Keratinocyte (primary cell): ENCODE measurements around the gene COX4I1. TPM values are rescaled to one million over a fixed set of nuclear protein-coding genes. Genes with fewer than 3 reads are reported as not detected.

Source experiments
- DNase-seq: peaks from one replicate; pipeline ENCODE4 v3.0.0-alpha.2; 2011; ENCODE audit warnings: low read depth, missing footprints, low spot score
- FAIRE-seq: peaks from 2 replicates; lab custom pipeline; 2011; peaks lifted over from hg19 to GRCh38; lab: Jason Lieb, UNC
- H2AFZ ChIP-seq: 2 replicates; pipeline ENCODE4 v1.6.0; 2012; ENCODE audit warnings: low read length, control low read depth, inconsistent platforms; ENCODE audit not compliant: control insufficient read depth
- H3K27ac ChIP-seq: 2 replicates; pipeline ENCODE4 v1.5.1; 2011; ENCODE audit warnings: low read length; ENCODE audit not compliant: control insufficient read depth, insufficient read depth
- H3K27me3 ChIP-seq: 3 replicates; pipeline ENCODE4 v1.6.0; 2011; ENCODE audit warnings: low read length; ENCODE audit not compliant: control insufficient read depth, insufficient read depth; ENCODE audit errors: extremely low read depth
- H3K36me3 ChIP-seq, 2 experiments: 2 replicates in 1 of 2; 3 replicates in 1 of 2; pipeline ENCODE4 v1.5.1; 2011; ENCODE audit warnings: low read length in 2 of 2, mild to moderate bottlenecking in 1 of 2; ENCODE audit not compliant: control insufficient read depth in 2 of 2, insufficient read depth in 2 of 2; ENCODE audit errors: extremely low read depth in 1 of 2
- H3K4me1 ChIP-seq: 3 replicates; pipeline ENCODE4 v1.5.1; 2011; ENCODE audit warnings: low read length; ENCODE audit not compliant: control insufficient read depth, insufficient read depth; ENCODE audit errors: extremely low read depth
- H3K4me2 ChIP-seq: 3 replicates; pipeline ENCODE4 v1.6.0; 2011; ENCODE audit warnings: low read depth, low read length; ENCODE audit not compliant: control insufficient read depth, insufficient read depth; ENCODE audit errors: extremely low read depth
- H3K4me3 ChIP-seq, 3 experiments: fragments of 200-600 bp in 1 of 3; sonication (generic) in 1 of 3; 2 replicates in 2 of 3; 3 replicates in 1 of 3; pipeline ENCODE4 v1.5.1; 2011 to 2016; ENCODE audit warnings: low read length in 3 of 3, mild to moderate bottlenecking in 3 of 3, control low read depth in 2 of 3, inconsistent platforms in 1 of 3, low read depth in 1 of 3, mixed read lengths in 1 of 3, mixed run types in 1 of 3, moderate library complexity in 1 of 3; ENCODE audit not compliant: control insufficient read depth in 2 of 3, insufficient read depth in 2 of 3; ENCODE audit errors: extremely low read depth in 1 of 3
- H3K79me2 ChIP-seq: 2 replicates; pipeline ENCODE4 v1.6.0; 2012; ENCODE audit warnings: low read length; ENCODE audit not compliant: control insufficient read depth, insufficient read depth
- H3K9ac ChIP-seq: 3 replicates; pipeline ENCODE4 v1.6.0; 2011; ENCODE audit warnings: low read length; ENCODE audit not compliant: control insufficient read depth, insufficient read depth; ENCODE audit errors: extremely low read depth
- H3K9me1 ChIP-seq: 3 replicates; pipeline ENCODE4 v1.6.0; 2011; ENCODE audit warnings: low read length; ENCODE audit not compliant: control insufficient read depth, insufficient read depth; ENCODE audit errors: extremely low read depth
- H3K9me3 ChIP-seq: 2 replicates; pipeline ENCODE4 v1.5.1; 2012; ENCODE audit warnings: low read depth, low read length; ENCODE audit not compliant: control insufficient read depth
- H4K20me1 ChIP-seq: 3 replicates; pipeline ENCODE4 v1.6.0; 2011; ENCODE audit warnings: low read length; ENCODE audit not compliant: control insufficient read depth, insufficient read depth; ENCODE audit errors: extremely low read depth
- EZH2 ChIP-seq: IDR thresholded peaks from one replicate; pipeline ENCODE4 v1.6.1; 2012; ENCODE audit warnings: inconsistent platforms, mild to moderate bottlenecking, low read length, moderate library complexity
- dilution Hi-C: fragments of 300-500 bp; cut with MboI; formaldehyde crosslinking; loops from one replicate; pipeline ENCODE4 v1.7.0; 2020; ENCODE audit warnings: low sequenced_read_pairs; ENCODE audit not compliant: extremely low pct_ligation_motif_present
- polyA plus RNA-seq, 5 experiments: library from polyadenylated mRNA; depleted of rRNA in 3 of 5; stranded (reverse) in 3 of 5; stranded (forward) in 1 of 5; unstranded in 1 of 5; fragments of >200 nt; gene quantifications; 1 replicate in 1 of 5; 2 replicates in 3 of 5; 3 replicates in 1 of 5; pipeline versions ENCODE4 v1.2.1 to v1.2.3, GENCODE V29; 2011 to 2012; ENCODE audit warnings: missing spikeins in 2 of 5, low read depth in 1 of 5, low replicate concordance in 1 of 5
- TF ChIP-seq, protein P1 (sequence below), 3 experiments: IDR thresholded peaks in 1 of 3; conservative IDR thresholded peaks in 1 of 3; optimal IDR thresholded peaks in 1 of 3; 2 replicates in 2 of 3; 3 replicates in 1 of 3; pipeline versions ENCODE3 to v1.5.1; 2011; ENCODE audit warnings: low read length in 3 of 3, mild to moderate bottlenecking in 3 of 3, moderate library complexity in 2 of 3, control low read depth in 1 of 3, inconsistent platforms in 1 of 3; ENCODE audit not compliant: insufficient read depth in 2 of 3; ENCODE audit errors: extremely low read depth in 1 of 3

Gene COX4I1
- polyA plus RNA-seq, 1 donor (not counting 4 experiments of a cell fraction or from before 2014, with no cell fraction given), result 809 TPM

DNA sequence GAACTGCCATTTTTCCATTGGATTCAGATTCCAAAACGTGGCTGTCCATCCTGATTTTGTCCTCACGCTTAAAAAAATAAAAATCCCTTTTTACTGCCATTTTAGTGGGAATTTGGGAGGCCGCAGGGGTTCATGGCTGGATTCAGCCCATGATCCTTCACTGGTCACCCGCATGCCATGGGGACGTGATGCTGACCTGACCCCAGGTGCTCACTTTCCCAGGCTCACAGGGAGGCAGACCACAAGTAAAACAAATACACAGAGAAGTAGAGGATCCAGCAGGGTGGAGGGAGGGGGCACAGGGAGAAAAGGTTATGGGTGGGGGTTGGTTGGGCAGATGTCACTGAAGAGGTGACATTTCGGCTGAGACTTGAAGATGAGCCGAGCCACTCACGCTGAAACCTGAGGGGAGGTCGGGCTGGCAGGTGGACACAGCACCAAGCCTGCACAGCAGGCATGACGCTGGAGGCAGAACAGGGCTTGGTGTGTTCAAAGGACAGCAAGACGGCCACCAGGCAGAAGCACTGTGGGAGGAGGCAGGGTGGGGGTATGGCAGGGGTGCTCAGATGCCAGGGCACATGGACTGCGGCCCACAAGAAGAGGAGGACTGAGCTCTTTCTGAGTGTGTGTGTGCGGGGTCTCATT, 10.7 kb downstream of the COX4I1 start:
- Histone ChIP-seq H3K4me1 (no peaks in the 10 kb centered on the region), H2AFZ (no peak overlapping the region), H3K36me3 (peaks cover 8 to 9% of the 10 kb centered on the region in 2 experiments), H3K4me2 (no peak overlapping the region), H4K20me1 (no peaks in the 10 kb centered on the region), H3K79me2 (no peaks in the 10 kb centered on the region), H3K9me1 (no peaks in the 10 kb centered on the region), H3K9me3 (no peaks in the 10 kb centered on the region), H3K4me3 (no peak overlapping the region), H3K27me3 (peaks cover 22% of the 10 kb centered on the region), H3K27ac (no peak overlapping the region), H3K9ac (no peak overlapping the region)
- DNase-seq, result no peak
- dilution Hi-C loops, result no loop called here
- no peak for TF ChIP-seq EZH2
- TF ChIP-seq, protein P1, sequence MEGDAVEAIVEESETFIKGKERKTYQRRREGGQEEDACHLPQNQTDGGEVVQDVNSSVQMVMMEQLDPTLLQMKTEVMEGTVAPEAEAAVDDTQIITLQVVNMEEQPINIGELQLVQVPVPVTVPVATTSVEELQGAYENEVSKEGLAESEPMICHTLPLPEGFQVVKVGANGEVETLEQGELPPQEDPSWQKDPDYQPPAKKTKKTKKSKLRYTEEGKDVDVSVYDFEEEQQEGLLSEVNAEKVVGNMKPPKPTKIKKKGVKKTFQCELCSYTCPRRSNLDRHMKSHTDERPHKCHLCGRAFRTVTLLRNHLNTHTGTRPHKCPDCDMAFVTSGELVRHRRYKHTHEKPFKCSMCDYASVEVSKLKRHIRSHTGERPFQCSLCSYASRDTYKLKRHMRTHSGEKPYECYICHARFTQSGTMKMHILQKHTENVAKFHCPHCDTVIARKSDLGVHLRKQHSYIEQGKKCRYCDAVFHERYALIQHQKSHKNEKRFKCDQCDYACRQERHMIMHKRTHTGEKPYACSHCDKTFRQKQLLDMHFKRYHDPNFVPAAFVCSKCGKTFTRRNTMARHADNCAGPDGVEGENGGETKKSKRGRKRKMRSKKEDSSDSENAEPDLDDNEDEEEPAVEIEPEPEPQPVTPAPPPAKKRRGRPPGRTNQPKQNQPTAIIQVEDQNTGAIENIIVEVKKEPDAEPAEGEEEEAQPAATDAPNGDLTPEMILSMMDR (optimal IDR thresholded peaks at IDR 0.05 in 1 of 3, IDR thresholded peaks at IDR 0.05 in 1 of 3, conservative IDR thresholded peaks at IDR 0.05 in 1 of 3; ENCODE audit: extremely low read depth in 1 of 3, insufficient read depth in 2 of 3, low read length in 3 of 3), result no peak
- no peak for FAIRE-seq

DNA sequence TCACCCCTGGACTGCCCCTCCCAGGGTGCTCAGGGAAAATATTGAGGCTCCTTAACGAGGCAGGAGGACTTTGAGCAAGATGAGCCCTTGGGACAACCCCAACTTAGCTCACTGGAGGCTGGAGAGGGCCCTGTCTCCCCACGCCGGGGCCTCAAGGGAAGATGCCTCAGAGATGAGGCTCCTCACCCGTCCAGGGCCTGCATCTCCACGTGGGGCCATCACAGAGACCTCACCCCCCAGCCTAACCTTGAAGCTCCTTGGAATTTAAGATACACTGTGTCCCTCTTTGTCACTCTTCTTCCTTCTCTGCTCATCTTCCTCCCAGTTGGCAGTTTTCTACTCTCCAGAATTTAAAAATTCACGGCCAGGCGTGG, 11.2 kb downstream of the COX4I1 start:
- Histone ChIP-seq H3K27ac (no peak overlapping the region), H3K4me1 (no peaks in the 10 kb centered on the region), H3K4me2 (no peak overlapping the region), H3K4me3 (no peak overlapping the region), H3K36me3 (peaks cover 3 to 4% of the 10 kb centered on the region in 2 experiments), H3K9me1 (no peaks in the 10 kb centered on the region), H3K27me3 (peaks cover 22% of the 10 kb centered on the region), H4K20me1 (no peaks in the 10 kb centered on the region), H3K9ac (no peak overlapping the region), H3K9me3 (no peaks in the 10 kb centered on the region), H2AFZ (no peak overlapping the region), H3K79me2 (no peaks in the 10 kb centered on the region)
- dilution Hi-C loops, result no loop called here
- DNase-seq, result no peak
- TF ChIP-seq EZH2, result no peak
- TF ChIP-seq, protein P1 (optimal IDR thresholded peaks at IDR 0.05 in 1 of 3, IDR thresholded peaks at IDR 0.05 in 1 of 3, conservative IDR thresholded peaks at IDR 0.05 in 1 of 3; ENCODE audit: extremely low read depth in 1 of 3, insufficient read depth in 2 of 3, low read length in 3 of 3), result no peak
- no peak for FAIRE-seq
